HG03571 (cell line): ENCODE data around the gene MAP3K14.

Experiments
- ATAC-seq: cut with Tn5 transposase; IDR thresholded peaks from one replicate; pipeline ENCODE4 v1.9.1; 2021; ENCODE audit not compliant: unreplicated experiment

MAP3K14 gene

DNA sequence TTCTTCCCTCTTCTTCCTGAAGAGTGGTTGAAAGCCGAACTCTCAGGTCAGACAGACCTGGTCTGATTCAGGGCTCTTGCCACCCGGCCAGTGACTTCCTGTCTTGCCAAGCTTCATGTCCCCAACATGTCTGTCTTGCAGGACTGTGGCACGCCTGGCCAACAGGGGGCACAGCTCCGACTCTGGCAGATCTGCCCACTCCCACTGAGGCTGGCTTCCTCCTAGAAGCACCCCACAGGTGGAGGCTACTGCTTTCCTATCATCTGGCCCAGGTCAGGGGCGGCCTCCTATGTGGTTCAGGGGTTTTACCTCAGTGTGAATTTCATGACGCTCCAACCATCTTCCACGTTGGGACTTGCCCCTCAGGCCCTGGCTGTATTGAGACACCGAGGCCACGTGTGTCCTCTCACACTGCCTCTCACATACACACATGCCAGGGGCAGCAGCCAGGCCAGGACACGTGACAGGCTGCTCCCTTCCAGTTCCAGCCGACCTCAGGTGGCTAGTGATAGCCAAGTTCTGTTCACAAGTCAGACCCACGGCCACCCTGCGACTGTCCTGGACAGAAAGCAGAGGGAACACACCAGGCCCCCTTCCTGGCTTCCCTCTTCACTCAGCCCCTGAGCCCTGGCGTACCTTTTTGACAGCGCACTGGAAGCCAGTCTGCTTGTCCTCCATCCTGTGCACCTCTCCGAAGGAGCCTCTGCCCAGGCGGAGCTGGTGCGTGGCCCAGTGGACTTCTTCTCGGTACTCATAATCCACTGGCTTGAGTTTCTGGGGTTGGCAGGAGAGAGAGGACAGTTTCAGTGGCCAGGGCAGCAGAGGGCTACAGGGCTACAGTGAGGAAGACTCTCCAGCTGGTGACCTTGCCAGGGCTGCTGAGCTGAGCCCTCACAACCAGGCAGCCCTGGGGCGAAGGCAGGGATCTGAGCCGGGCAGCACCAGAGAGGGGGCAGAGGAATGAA, 32.4 kb downstream of the MAP3K14 start:
- no peak for ATAC-seq

DNA sequence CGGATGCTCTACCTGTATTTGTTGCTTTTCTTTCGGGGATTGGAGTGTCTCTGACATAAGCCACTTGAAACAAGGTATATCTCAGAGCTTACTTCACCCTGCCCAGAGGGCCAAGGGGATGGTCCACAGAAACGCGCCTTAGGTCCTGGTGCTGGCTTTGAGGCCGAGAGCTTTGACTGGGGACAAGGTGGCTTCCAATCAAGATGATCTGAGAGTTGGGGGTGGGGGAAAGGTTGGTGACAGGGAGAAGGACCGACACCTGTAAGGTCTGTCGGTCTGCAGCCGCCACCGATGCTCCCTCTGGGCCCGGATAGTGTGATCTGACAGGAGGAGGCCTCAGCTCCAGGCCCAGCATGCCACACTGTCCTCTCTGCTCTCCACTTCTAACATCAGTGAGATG, 33.1 kb downstream of the MAP3K14 start:
- no peak for ATAC-seq

DNA sequence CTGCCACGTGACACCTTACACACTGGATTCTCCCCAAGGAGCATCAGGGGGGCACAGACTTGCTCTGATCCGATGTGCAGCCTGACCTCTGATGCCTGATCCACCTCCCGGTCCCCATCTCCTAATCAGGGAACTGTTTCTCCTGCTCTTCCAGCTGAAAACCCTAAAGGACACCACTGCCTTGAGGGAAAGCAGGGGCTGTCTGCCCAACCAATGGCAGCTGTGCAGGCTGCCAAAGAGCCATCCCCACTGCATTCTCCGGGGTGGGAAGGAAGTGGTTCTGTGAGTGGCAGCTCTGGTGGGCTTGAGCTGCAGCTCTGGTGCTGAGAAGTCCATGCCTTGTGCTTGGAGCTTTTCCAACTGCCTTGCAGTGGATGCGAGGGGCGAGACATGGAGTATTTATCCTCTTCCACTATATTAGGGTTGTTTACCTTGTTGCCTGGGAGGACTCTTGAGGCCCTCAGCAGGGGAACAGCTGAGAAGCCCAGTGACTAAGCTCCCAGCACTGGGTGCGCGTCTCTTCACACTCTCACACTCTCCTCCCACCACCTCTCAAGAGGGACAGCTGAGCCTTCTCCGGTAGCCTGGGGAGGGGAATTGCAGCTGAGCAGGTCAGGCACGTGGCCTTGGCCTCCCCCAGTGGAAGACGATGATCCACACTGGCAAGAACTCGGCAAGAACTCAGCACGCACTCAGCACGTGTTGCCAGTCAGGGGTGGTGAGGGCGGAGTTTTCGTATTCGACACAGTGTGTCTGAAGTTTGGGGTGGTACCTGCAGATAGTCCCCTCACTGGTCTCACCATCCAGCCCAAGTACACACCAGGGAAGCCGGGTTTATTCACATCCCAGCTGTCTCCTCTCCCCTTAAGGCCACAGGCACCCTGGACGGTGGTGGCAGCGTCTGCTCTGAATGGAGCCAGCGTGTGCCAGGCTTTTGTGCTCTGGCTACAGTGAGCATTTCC, 33.9 kb downstream of the MAP3K14 start:
- no peak for ATAC-seq

DNA sequence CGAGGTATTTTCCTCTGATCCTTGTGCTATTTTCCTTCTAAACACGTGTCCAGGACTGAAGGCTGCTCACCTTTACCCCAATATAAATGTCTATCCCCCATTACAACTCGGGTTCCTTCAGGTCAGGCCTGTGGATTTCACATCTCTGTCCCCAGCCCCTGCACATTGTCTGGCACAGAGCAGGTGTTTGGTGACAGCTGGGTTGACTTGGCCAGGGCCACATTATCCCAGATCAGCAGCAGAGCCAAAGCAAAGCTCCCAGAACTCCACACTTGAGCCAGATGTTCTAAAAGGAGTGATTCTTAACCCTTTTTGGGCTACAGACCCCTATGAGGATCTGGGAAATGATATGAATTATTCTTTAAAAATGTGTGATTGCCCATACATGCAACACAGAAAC, 36.9 kb downstream of the MAP3K14 start:
- ATAC-seq: no peak

DNA sequence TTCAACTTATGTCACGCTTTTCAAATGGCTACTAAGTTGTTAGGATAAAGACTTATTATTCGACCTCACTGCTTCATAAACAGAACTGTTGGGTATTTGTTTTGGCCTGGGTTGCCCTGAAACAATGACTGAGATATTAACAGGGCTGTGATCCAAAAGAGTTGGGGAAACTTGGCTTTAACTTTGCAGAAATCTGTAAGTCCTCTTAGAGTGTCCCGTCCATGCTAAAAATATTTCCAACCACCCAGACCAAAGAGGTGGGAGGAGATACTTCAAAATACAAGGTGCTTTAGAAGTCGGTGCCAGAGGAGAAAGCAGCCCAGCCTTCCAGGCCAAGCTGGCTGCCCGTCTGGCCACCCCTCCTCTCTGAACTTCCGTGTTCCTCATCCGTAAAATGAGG, 38.8 kb downstream of the MAP3K14 start:
- ATAC-seq: no peak

DNA sequence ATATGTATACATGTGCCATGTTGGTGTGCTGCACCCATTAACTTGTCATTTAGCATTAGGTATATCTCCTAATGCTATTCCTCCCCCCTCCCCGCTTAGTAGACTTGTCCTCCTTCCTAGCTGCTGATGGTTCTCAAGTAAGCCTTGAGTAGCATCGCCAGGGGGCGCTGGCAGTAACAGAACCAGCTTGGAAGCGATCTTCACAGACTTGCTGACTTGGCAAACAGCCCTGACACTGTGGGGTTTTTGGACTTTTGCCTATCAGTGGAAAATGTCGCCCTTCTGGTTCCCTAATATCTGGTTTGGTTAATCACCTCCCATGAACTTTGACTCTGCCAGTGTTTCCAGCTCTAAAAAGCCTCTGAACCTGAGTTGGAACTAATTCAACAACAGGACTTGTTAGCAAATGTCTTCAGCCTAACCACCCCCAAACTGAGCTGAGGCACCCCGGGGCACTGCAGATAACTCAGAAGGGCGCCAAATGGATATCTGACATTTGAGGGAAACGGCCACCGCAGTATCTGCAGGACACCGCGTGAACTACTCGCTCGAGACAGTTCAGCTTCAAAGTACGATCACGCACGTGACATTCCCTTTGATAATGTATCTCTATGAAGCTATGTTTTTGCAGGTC, 39.5 kb downstream of the MAP3K14 start:
- no peak for ATAC-seq

DNA sequence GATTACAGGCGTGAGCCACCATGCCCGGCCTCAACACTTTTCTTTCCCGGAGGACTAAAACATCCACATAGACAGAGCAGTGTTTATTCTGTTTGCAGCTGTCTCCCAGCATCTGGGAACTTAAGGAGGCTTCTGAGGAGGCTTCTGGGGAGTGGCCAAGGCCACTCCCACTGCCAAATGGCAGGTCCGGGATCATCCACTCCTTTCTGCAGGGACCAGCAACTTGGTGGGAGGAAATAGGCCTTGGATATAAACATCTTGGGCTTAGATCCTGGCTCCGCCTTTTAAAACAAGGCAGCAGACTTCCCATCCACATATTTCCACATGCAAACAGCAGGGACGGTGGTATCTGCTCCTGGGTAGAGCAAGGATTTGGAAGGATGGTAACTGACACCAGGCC, 40.8 kb downstream of the MAP3K14 start:
- no peak for ATAC-seq

DNA sequence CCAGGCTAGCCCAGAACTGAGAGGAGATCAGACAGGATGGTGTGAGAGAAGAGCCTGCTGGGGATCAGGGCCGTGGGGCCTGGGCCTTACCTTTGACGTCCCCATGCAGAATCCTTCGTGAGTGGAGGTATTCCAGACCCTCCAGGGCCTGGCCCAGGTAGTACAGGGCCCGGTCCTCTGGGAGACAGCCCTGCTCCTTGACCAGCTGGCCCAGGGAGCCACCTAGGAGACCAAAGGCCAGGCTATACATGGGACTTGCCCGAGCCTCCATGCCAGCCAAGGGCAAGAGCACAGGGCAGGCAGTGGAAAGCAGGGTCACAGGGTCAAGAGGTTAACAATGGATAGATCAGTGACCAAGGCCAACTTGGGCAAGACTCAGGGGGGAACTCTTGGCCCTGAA, 42.8 kb downstream of the MAP3K14 start:
- ATAC-seq: no peak

DNA sequence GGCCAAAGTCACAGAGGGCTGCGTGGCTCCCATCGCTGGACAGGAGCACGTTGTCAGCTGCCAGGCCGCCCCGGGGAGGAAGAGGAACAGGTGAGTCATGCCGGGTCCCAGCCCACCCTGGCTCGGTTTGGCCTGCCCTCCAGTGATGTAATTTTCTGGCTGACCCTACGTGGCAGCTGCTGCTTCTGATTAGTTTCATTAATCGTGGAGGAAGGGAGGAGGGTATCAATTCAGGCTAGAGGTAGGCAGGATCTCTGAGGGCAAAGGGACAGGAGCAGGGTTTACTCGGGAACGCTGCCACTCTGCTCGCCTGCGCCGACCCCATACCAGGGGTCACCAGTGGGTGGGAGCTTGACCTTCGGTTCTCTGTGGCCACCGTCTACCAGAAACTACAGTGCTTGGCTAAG, 43.3 kb downstream of the MAP3K14 start:
- ATAC-seq: no peak

DNA sequence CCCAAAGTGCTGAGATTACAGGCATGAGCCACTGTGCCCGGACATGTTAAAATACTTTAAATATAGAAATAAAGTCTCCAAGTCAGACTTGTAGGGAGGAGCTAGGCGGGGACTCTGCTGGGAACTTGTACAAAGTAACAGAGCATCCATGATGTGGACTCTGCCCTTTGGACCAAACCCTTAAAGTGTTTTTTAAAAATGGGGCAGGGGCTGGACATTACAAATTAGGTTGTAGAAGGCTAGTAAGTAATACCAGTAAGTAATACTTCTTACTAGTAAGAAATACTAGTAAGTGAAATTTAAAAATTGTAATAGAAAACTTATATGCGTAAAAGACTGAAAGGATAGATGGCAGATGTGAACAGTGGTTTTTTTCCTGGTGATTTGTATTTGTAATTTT, 45.2 kb downstream of the MAP3K14 start:
- ATAC-seq: no peak

DNA sequence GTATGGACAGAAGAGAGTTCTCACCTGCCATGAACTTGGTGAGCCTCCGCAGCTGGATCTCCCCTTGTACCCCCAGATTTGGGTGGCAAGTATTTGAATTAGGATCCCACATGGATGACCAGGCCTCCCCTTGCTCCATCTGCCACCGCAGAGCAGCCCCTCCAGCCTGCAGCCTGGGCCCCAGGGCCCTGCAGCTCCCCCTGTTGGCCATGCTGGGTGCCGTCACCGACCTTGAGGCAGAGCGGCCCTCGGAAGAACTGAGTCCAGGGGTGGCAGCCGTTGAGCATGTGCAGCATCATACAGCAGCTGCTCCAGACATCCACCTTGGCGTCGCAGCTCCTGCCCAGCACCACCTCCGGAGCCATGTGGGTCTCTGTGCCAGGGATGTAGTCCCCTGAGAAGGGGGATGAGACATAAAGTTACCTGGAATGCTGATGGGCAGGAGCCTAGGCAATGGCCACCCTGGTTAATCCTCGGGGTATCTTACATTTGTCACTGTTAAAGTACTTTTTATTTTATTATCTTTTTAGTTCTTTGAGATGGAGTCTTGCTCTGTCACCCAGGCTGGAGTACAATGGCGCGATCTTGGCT, 45.9 kb downstream of the MAP3K14 start:
- no peak for ATAC-seq

DNA sequence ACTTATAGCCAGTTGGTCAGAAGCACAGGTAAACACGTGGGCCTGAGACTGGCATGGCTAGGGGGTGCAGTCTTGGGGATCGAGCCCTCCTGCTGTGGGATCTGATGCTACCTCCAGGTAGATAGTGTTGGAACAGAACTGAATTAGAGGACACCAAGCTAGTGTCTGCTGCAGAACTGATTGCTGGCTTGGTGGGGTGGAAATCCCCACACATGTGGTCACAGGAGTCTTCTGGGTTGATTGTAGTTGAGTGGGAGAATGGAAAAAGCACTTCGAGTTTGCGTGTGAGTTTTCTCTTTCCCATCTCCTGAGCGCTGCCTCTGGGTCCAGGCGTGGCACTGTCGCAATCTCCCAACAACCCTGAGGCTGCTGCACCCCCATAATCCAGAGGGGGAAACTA, 46.9 kb downstream of the MAP3K14 start:
- ATAC-seq: no peak

DNA sequence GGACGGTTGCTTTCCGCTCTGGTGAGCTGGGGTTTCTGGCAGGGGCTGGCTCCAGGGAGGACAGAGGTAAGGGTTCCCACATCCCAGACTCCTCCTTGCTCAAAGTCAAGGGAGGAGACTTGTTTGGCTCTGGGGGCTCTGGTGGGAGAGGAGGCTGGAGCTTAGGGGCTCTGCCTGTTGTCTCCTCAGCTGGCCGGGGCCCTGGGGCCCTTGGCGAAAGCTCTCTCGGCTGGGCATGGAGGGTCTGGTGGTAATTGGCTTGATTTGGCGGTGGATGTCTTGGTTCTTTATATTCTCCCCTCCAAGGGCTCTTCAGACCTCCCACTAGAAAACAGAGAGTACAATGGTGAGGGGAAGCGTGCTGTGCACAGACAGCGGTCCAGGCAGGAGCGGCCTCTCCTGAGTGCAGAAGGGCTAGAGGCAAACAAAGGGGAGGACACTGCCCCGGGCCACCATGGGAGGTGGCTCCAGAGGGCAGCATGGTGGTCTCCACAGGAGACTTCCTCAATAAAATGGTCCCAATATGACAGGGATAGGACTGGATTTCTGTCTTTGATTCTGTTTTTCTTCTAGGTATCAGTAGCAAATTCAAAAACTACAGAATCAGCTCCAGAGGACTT, 49.3 kb downstream of the MAP3K14 start:
- ATAC-seq: no peak

DNA sequence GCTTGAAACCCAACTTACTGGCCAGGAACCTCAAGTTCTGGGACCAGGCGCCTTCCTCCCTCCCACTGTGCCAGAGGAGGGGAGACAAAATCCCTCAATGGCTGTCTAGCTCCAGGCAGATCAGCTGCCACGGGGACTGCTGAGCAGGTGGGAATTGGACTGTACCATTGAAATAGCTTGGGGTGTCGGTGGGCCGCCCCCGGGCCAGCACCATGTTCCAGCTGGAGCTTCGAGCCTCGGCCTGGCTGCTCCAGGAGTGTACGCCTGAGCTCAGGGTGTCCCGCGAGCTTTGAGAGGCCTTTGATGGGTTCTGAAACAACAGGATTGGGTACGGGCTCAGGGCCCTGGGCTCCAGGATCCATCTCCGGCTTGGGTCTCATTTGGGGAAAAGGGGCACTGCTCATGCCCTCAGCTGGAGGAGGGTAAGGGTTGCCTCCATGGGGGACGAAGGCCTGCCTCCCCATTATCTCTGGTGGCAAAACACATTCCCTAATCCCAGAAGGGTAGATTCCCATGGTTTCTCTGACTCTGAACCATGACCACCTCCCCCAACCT, 50.4 kb downstream of the MAP3K14 start:
- ATAC-seq: no peak

DNA sequence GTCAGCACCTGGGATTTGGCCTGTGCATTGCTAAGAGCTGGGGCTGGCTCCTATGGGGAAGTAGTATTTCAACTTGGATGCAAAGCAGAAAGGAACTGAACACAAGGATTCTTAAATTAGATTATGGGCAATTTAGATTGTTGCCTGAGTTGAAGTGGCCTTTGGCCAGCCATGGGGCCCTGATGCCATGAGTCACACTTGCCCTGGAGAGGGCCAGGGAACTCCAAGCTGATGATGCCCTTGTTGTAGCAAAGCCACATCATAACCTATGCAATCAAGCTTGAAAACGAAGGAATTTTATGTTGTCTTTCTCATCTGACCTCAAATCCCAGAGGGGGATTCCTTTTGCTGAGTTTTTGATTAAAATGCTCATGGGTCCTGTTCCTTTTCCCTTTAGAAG, 51.0 kb downstream of the MAP3K14 start:
- ATAC-seq: no peak

DNA sequence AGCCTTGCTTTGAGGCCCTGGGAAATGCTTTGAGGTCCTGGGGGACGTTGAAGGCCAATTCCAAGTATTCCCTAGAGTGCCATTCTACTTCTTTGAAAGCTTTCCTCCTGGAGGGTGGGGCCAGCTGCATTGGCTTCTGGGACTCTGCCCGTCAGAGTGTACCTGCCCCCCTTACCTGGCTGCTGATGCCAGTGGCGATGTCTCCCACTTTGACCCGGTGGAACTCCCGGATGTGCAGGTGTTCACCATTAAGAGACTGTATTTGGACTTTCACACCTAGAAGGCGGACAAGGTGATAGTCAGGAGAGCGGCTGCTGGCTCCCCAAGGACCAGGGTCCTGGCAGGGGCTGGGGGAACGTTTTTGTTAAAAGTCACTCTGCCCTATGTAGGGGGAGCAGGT, 51.8 kb downstream of the MAP3K14 start:
- no peak for ATAC-seq

DNA sequence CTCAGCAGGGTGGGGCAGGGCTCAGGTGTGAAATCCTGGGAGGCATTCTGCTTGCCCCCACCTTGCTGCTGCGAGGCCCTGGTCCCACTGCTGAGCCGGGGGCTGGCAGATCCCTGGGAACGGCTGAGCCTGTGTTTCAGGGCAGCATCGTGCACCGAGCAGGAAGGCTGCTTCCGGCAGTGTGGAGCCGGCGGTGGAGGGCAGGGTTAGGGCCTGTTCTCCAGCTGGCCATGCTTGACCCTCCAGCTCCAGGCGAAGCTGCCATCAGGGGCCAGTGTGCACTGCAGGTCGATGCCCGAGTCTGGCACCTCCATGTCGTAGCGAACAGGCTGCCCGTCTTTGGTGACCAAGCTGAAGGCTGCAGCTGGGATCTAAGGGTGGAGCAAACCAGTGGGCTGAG, 52.4 kb downstream of the MAP3K14 start:
- ATAC-seq: no peak

DNA sequence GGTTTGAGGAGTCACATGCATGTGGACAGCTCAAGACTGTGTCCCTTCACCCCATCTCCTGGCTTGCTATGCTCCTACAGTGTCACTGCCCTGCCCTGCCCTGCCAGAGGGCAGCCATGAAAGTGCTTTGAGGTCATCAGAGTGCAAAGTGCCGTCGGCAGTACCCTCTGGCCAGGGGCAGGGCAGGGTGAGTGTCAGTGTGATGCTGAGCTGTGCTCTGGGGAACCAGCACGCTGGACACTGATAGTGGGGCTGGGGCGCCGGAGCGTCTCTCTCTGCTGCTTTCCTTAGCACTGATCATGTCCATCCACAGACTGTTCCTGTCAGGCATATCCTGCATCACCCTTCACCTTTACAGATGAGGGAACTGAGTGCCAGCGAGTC, 53.4 kb downstream of the MAP3K14 start:
- ATAC-seq: no peak

DNA sequence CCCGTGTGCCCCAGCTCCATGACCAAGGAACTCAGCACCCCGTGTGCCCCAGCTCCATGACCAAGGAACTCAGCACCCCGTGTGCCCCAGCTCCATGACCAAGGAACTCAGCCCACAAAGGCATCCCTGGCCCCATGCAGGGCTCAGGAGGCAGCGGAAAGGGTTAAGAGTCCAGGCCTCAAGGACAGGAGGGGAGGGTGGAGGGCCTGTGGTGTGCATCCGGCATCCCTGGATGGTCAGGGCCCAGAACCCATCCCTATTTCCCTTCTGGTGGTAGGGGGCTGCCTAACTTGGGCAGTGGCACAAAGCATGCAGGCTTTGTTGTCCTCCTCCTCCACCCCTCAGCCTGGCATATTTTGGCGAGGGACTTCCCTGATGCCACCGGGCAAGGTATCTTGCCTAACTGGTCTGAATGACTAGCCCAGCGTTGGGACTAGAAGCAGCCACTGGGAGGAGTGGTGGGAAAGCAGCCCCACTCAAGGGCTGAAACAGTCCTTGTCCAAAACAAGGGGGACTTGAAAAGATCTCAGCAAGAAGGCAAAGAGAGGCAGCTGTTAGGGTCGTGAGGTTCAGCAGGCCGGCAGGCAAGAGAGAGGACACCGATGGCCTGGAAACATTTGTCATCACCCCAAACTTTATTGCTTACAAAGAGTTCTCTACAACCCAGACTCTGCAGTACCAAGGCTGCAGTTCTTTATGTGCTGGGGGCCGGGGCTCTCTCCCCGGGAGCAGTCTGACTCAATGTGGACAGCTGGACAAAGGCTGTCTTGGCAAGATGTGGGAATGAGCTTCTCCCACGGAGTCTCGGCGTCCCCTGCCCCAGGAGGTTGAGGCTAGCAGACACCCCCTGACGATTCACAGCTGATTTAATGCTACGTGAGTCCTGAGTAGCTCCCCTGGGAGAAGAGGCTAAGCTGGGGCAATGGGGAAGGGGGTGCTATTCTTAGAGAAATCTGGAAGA, 54.0 kb downstream of the MAP3K14 start:
- ATAC-seq: no peak
